ENCODE results near the gene DIAPH1.

Gene DIAPH1

DNA sequence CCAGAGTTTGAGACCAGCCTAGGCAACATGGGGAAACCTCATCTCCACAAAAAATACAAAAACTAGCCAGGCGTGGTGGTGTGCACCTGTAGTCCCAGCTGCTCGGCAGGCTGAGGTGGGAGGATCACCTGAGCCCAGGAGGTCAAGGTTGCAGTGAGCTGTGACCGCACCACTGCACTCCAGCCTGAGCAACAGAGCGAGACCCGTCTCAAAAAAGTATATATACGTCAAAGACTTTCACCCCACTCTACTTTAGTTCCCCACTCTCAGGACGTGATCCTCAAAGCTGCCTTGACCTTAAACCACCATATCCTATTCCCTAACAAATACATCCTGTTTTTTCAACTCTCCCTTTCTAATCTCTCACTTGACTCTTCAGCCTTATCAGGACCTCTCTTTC, 88.9 kb downstream of the DIAPH1 start:
- Histone ChIP-seq H3K9me2 (replicated peaks; ENCODE audit: low read depth, low read length) (no peaks in the 10 kb centered on the region), H3K4me3 (ENCODE audit: low read length, poor library complexity, severe bottlenecking) (no peak overlapping the region), H4K20me1 (ENCODE audit: insufficient read depth, low read length, poor library complexity, severe bottlenecking) (no peaks in the 10 kb centered on the region), H3K9me3 (ENCODE audit: insufficient read depth, low read depth, low read length) (no peaks in the 10 kb centered on the region), H3K9ac (ENCODE audit: low read depth, low read length, poor library complexity, severe bottlenecking) (no peak overlapping the region), H3K27me3 (ENCODE audit: insufficient read depth, low read length, poor library complexity, severe bottlenecking) (no peaks in the 10 kb centered on the region), H3K36me3 (ENCODE audit: insufficient read depth, low read length) (peaks cover 99% of the 10 kb centered on the region), H3K4me2 (ENCODE audit: low read depth, low read length, poor library complexity, severe bottlenecking) (no peak overlapping the region), H3K79me2 (ENCODE audit: insufficient read depth, low read length) (no peaks in the 10 kb centered on the region), H2AFZ (ENCODE audit: low read length) (no peak overlapping the region), H3K4me1 (ENCODE audit: insufficient read depth, low read length, poor library complexity, severe bottlenecking) (no peaks in the 10 kb centered on the region), H3F3A (ENCODE audit: low read depth) (no peaks in the 10 kb centered on the region)
- no peak for TF ChIP-seq EZH2phosphoT487 (IDR thresholded peaks at IDR 0.05; ENCODE audit: borderline replicate concordance)
- TF ChIP-seq, protein P1, sequence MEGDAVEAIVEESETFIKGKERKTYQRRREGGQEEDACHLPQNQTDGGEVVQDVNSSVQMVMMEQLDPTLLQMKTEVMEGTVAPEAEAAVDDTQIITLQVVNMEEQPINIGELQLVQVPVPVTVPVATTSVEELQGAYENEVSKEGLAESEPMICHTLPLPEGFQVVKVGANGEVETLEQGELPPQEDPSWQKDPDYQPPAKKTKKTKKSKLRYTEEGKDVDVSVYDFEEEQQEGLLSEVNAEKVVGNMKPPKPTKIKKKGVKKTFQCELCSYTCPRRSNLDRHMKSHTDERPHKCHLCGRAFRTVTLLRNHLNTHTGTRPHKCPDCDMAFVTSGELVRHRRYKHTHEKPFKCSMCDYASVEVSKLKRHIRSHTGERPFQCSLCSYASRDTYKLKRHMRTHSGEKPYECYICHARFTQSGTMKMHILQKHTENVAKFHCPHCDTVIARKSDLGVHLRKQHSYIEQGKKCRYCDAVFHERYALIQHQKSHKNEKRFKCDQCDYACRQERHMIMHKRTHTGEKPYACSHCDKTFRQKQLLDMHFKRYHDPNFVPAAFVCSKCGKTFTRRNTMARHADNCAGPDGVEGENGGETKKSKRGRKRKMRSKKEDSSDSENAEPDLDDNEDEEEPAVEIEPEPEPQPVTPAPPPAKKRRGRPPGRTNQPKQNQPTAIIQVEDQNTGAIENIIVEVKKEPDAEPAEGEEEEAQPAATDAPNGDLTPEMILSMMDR (conservative IDR thresholded peaks at IDR 0.05; ENCODE audit: low read length): no peak

DNA sequence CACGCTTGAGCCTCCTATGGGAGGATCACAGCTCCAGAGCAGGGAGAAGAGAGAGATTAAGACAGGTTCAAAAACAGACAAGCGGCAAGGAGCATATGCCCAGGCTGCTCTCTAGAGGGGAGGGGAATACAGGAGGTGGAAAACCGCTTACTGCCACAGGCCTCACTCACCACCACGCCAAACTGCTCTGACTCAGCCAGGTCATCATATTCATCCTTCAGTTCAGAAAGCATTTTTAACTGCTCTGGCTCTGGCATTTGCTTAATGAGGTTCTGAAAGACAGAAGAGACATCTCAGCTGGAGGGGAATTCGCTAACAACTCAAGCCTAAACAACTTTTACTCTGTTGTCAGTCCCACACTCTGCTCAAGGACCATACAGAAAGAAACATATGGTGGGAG, 89.8 kb downstream of the DIAPH1 start:
- Histone ChIP-seq H3K79me2 (ENCODE audit: insufficient read depth, low read length) (no peaks in the 10 kb centered on the region), H2AFZ (ENCODE audit: low read length) (no peak overlapping the region), H3K36me3 (ENCODE audit: insufficient read depth, low read length) (peaks cover 99% of the 10 kb centered on the region), H3K4me1 (ENCODE audit: insufficient read depth, low read length, poor library complexity, severe bottlenecking) (no peaks in the 10 kb centered on the region), H3K9me2 (replicated peaks; ENCODE audit: low read depth, low read length) (no peaks in the 10 kb centered on the region), H3K9ac (ENCODE audit: low read depth, low read length, poor library complexity, severe bottlenecking) (no peak overlapping the region), H3K4me3 (ENCODE audit: low read length, poor library complexity, severe bottlenecking) (no peak overlapping the region), H3K9me3 (ENCODE audit: insufficient read depth, low read depth, low read length) (no peaks in the 10 kb centered on the region), H4K20me1 (ENCODE audit: insufficient read depth, low read length, poor library complexity, severe bottlenecking) (no peaks in the 10 kb centered on the region), H3K4me2 (ENCODE audit: low read depth, low read length, poor library complexity, severe bottlenecking) (no peak overlapping the region), H3F3A (ENCODE audit: low read depth) (no peaks in the 10 kb centered on the region), H3K27me3 (ENCODE audit: insufficient read depth, low read length, poor library complexity, severe bottlenecking) (no peaks in the 10 kb centered on the region)
- TF ChIP-seq, protein P1 (conservative IDR thresholded peaks at IDR 0.05; ENCODE audit: low read length): no peak
- TF ChIP-seq EZH2phosphoT487 (IDR thresholded peaks at IDR 0.05; ENCODE audit: borderline replicate concordance): no peak

DNA sequence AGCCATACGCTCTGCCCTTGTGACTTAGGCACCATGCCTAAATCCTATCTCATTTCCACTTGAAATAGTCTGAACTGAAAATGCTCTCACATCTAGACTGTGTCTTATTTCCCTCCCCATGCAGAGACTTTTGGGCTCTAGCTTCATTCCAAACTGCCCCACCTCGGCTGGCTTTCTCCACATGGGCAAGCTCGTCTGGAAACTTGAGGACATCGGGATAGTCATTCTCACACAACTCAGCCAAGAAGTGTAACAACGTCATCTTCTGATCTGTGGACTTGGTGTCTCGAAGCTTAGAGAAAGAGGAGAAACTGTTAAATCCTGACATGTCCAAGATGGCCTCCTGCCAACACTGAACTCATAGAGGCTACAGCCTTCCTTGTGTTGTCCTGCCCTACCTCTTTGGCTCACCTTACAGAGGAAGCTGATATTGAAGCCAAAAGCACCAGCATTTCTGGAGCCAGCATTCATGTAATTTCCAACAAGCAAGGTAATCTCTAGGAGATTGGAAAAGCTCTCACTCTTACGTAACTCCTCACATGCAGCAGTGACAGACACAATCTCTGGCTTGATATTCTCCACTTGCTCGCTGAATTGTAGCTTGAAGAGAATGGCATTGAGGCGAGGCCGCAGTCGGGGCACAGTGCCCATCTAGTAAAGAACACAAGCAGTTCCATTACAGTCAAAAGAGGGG, 90.4 kb downstream of the DIAPH1 start:
- Histone ChIP-seq H3K4me2 (ENCODE audit: low read depth, low read length, poor library complexity, severe bottlenecking) (no peak overlapping the region), H3K9me3 (ENCODE audit: insufficient read depth, low read depth, low read length) (no peaks in the 10 kb centered on the region), H3K4me3 (ENCODE audit: low read length, poor library complexity, severe bottlenecking) (no peak overlapping the region), H3K9ac (ENCODE audit: low read depth, low read length, poor library complexity, severe bottlenecking) (no peak overlapping the region), H3K36me3 (ENCODE audit: insufficient read depth, low read length) (peaks cover 99% of the 10 kb centered on the region), H3K27me3 (ENCODE audit: insufficient read depth, low read length, poor library complexity, severe bottlenecking) (no peaks in the 10 kb centered on the region), H2AFZ (ENCODE audit: low read length) (no peak overlapping the region), H3K79me2 (ENCODE audit: insufficient read depth, low read length) (no peaks in the 10 kb centered on the region), H3F3A (ENCODE audit: low read depth) (no peaks in the 10 kb centered on the region), H3K4me1 (ENCODE audit: insufficient read depth, low read length, poor library complexity, severe bottlenecking) (no peaks in the 10 kb centered on the region), H3K9me2 (replicated peaks; ENCODE audit: low read depth, low read length) (no peaks in the 10 kb centered on the region), H4K20me1 (ENCODE audit: insufficient read depth, low read length, poor library complexity, severe bottlenecking) (no peaks in the 10 kb centered on the region)
- TF ChIP-seq, protein P1 (conservative IDR thresholded peaks at IDR 0.05; ENCODE audit: low read length): no peak
- no peak for TF ChIP-seq EZH2phosphoT487 (IDR thresholded peaks at IDR 0.05; ENCODE audit: borderline replicate concordance)
